HEK293 (cell line): ENCODE results near the gene FILIP1L.

Source experiments
- CTCF ChIA-PET: fragments of 350-600 bp; formaldehyde crosslinking; extraction: SDS; loops from one replicate; lab custom pipeline; 2021; ENCODE audit warnings: antibody characterized with exemption; lab: Yijun Ruan, JAX
- POLR2A ChIA-PET: fragments of 300-600 bp; formaldehyde crosslinking; extraction: SDS; loops from one replicate; lab custom pipeline; 2020; ENCODE audit warnings: antibody characterized with exemption, inconsistent platforms; lab: Yijun Ruan, JAX
- H3K27ac ChIP-seq: fragments of 200-500 bp; sonication (Bioruptor generic); 2 replicates; pipeline ENCODE4 v1.5.1; 2014; ENCODE audit warnings: low read depth, low read length, control low read depth, inconsistent platforms; ENCODE audit errors: extremely low read depth
- H3K36me3 ChIP-seq, 2 experiments: fragments of 200-500 bp in 1 of 2; sonication (Bioruptor generic) in 1 of 2; 1 replicate in 1 of 2; 2 replicates in 1 of 2; pipeline ENCODE4 v1.5.1; 2014 to 2017; ENCODE audit warnings: inconsistent platforms in 2 of 2, low read length in 2 of 2; ENCODE audit not compliant: control insufficient read depth in 2 of 2, insufficient read depth in 1 of 2
- H3K4me1 ChIP-seq: fragments of 200-500 bp; sonication (Bioruptor generic); 2 replicates; pipeline ENCODE4 v1.5.1; 2014; ENCODE audit warnings: mild to moderate bottlenecking, low read length, inconsistent platforms; ENCODE audit not compliant: control insufficient read depth, insufficient read depth
- H3K4me3 ChIP-seq: 2 replicates; pipeline ENCODE4 v1.5.1; 2011; ENCODE audit warnings: low read depth, mild to moderate bottlenecking, control low read depth, low read length, moderate library complexity
- H3K9me3 ChIP-seq: fragments of 200-500 bp; sonication (Bioruptor generic); 2 replicates; pipeline ENCODE4 v1.5.1; 2014; ENCODE audit warnings: low read depth, low read length, inconsistent platforms; ENCODE audit not compliant: control insufficient read depth, insufficient read depth
- FEZF1 ChIP-seq: fragments of 450-650 bp; formaldehyde crosslinking; IDR thresholded peaks from 2 replicates; pipeline ENCODE4 v1.5.1; 2016; ENCODE audit warnings: missing biosample characterization, missing genetic modification characterization
- HOXC10 ChIP-seq: sonication (generic); formaldehyde crosslinking; IDR thresholded peaks from 2 replicates; pipeline ENCODE4 v1.8.1; 2023; ENCODE audit warnings: mild to moderate bottlenecking, missing genetic modification reagents
- PBX3 ChIP-seq: sonication (generic); formaldehyde crosslinking; IDR thresholded peaks from 2 replicates; pipeline ENCODE4 v1.8.1; 2022; ENCODE audit warnings: mild to moderate bottlenecking, moderate library complexity, missing genetic modification reagents
- PRDM1 ChIP-seq: fragments of 450-650 bp; formaldehyde crosslinking; IDR thresholded peaks from 2 replicates; pipeline ENCODE4; 2016; ENCODE audit warnings: missing biosample characterization, missing genetic modification characterization
- SP2 ChIP-seq: fragments of 450-650 bp; formaldehyde crosslinking; IDR thresholded peaks from 2 replicates; pipeline ENCODE4 v1.5.1; 2016; ENCODE audit warnings: missing biosample characterization, missing genetic modification characterization
- SP7 ChIP-seq: fragments of 450-650 bp; formaldehyde crosslinking; IDR thresholded peaks from 2 replicates; pipeline ENCODE4 v1.5.1; 2016; ENCODE audit warnings: missing biosample characterization, missing genetic modification characterization
- YY1 ChIP-seq: fragments of 450-650 bp; formaldehyde crosslinking; IDR thresholded peaks from 2 replicates; pipeline ENCODE4 v1.5.1; 2018; ENCODE audit warnings: missing biosample characterization, missing genetic modification characterization
- ZNF223 ChIP-seq: fragments of 450-650 bp; formaldehyde crosslinking; IDR thresholded peaks from 2 replicates; pipeline ENCODE4 v1.5.1; 2016; ENCODE audit warnings: missing biosample characterization, missing genetic modification characterization
- ZNF391 ChIP-seq: fragments of 450-650 bp; formaldehyde crosslinking; IDR thresholded peaks from 2 replicates; pipeline ENCODE4 v1.5.1; 2016; ENCODE audit warnings: low read depth, missing biosample characterization, missing genetic modification characterization, borderline replicate concordance
- ZNF416 ChIP-seq: fragments of 450-650 bp; formaldehyde crosslinking; IDR thresholded peaks from 2 replicates; pipeline ENCODE4 v1.5.1; 2016; ENCODE audit warnings: missing biosample characterization, missing genetic modification characterization
- ZNF585B ChIP-seq: fragments of 450-650 bp; formaldehyde crosslinking; IDR thresholded peaks from 2 replicates; pipeline ENCODE4 v1.5.1; 2016; ENCODE audit warnings: missing biosample characterization, missing genetic modification characterization
- ZNF623 ChIP-seq: fragments of 450-650 bp; formaldehyde crosslinking; IDR thresholded peaks from 2 replicates; pipeline ENCODE4 v1.5.1; 2016; ENCODE audit warnings: missing biosample characterization, missing genetic modification characterization
- ZNF624 ChIP-seq: fragments of 450-650 bp; formaldehyde crosslinking; IDR thresholded peaks from 2 replicates; pipeline ENCODE4 v1.5.1; 2017; ENCODE audit warnings: missing biosample characterization, missing genetic modification characterization
- ZNF670 ChIP-seq: fragments of 450-650 bp; formaldehyde crosslinking; IDR thresholded peaks from 2 replicates; pipeline ENCODE4 v1.5.1; 2016; ENCODE audit warnings: missing biosample characterization, missing genetic modification characterization, low read depth
- ZNF768 ChIP-seq: fragments of 450-650 bp; formaldehyde crosslinking; IDR thresholded peaks from 2 replicates; pipeline ENCODE4 v1.5.1; 2018; ENCODE audit warnings: missing biosample characterization, mild to moderate bottlenecking, missing genetic modification characterization
- TF ChIP-seq, protein P1 (sequence below): fragments of 450-650 bp; formaldehyde crosslinking; IDR thresholded peaks from 2 replicates; pipeline ENCODE4 v1.5.1; 2017; ENCODE audit warnings: missing biosample characterization, missing genetic modification characterization
- TF ChIP-seq, protein P2 (sequence below): fragments of 450-650 bp; formaldehyde crosslinking; IDR thresholded peaks from 2 replicates; pipeline ENCODE4 v1.5.1; 2016; ENCODE audit warnings: missing biosample characterization, missing genetic modification characterization
- TF ChIP-seq, protein P3 (sequence below): fragments of 450-650 bp; formaldehyde crosslinking; IDR thresholded peaks from 2 replicates; pipeline ENCODE4 v1.5.1; 2016; ENCODE audit warnings: missing biosample characterization, missing genetic modification characterization
- TF ChIP-seq, protein P4 (sequence below): fragments of 450-650 bp; formaldehyde crosslinking; IDR thresholded peaks from 2 replicates; pipeline ENCODE4 v1.5.1; 2016; ENCODE audit warnings: missing biosample characterization, missing genetic modification characterization

Gene FILIP1L

DNA sequence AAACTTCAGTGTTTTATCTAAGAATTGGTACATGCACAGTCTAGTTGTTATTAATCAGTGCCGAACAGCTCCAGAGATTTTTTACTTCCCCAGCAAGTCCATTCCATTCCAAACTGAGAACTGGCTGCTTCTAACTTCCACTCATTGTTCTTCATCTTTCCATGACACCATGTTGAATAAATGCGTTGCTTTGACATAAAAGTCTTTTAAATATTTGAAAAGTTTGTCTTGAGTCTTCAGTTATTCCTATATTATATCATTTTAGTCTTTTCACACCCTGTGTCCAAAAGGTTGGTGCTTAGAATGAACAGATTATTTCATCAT, 231.2 kb downstream of the FILIP1L start:
- H3K4me1 ChIP-seq: no peaks in the 10 kb centered on the region
- TF ChIP-seq PBX3 (CRISPR knock-in tag): no peak
- TF ChIP-seq ZNF391: no peak
- TF ChIP-seq, protein P1, sequence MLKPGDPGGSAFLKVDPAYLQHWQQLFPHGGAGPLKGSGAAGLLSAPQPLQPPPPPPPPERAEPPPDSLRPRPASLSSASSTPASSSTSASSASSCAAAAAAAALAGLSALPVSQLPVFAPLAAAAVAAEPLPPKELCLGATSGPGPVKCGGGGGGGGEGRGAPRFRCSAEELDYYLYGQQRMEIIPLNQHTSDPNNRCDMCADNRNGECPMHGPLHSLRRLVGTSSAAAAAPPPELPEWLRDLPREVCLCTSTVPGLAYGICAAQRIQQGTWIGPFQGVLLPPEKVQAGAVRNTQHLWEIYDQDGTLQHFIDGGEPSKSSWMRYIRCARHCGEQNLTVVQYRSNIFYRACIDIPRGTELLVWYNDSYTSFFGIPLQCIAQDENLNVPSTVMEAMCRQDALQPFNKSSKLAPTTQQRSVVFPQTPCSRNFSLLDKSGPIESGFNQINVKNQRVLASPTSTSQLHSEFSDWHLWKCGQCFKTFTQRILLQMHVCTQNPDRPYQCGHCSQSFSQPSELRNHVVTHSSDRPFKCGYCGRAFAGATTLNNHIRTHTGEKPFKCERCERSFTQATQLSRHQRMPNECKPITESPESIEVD (tag by site-specific recombination): no peak
- no peak for TF ChIP-seq YY1 (tag by site-specific recombination)
- no peaks in the 10 kb centered on the region for H3K9me3 ChIP-seq
- no peak overlapping the region for H3K4me3 ChIP-seq
- CTCF ChIA-PET: no interaction called here
- no peaks in the 10 kb centered on the region for H3K36me3 ChIP-seq
- H3K27ac ChIP-seq: no peak overlapping the region
- POLR2A ChIA-PET: no interaction called here

DNA sequence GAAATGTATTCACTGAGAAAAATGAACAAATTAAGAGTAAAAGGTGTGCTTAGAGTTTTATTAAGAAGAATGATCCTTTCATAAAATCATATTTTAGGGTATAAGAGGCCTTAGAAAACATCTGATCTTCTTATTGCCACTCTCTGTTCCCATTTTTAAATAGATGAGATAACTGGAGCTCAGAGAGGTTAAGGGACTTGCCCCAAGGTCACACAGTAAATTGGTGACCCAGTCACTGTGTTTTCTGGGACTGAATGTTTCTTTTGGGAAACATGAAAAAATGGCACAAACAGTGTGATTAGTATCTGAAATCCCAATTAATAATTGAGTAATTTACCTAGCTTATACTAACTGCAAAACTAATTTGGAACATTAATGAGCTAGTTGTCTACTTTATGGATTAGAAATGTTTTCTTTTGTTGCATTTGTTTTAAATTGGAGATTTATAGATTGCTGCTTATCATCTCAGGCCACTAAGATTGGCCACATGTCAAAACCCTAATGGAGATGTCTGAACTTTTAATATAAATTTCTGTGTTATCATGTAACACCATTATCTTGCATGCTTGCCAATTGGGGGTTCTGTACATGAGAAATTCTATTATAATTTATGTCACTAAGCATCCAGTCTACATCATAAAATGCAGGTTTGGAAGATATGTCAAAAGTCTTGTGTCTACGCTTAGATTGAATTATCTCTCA, 231.7 kb downstream of the FILIP1L start:
- ChIA-PET POLR2A (no interaction called here), CTCF (interaction anchor here (0.9 kb wide), 1 partner anchor 11 kb away, joined by 3 read pairs; no protein-coding TSS in a partner anchor)
- no peak overlapping the region for H3K4me3 ChIP-seq

GRCh38 chr3:99881121-99881524, 233.2 kb downstream of the FILIP1L start:
- no peak overlapping the region for H3K4me3 ChIP-seq
- TF ChIP-seq SP2 (tag by site-specific recombination) (no peak), HOXC10 (CRISPR knock-in tag) (no peak), ZNF623 (no peak), ZNF670 (tag by site-specific recombination) (no peak), FEZF1 (tag by site-specific recombination) (no peak), PRDM1 (no peak), ZNF416 (tag by site-specific recombination) (no peak)
- TF ChIP-seq, protein P2, sequence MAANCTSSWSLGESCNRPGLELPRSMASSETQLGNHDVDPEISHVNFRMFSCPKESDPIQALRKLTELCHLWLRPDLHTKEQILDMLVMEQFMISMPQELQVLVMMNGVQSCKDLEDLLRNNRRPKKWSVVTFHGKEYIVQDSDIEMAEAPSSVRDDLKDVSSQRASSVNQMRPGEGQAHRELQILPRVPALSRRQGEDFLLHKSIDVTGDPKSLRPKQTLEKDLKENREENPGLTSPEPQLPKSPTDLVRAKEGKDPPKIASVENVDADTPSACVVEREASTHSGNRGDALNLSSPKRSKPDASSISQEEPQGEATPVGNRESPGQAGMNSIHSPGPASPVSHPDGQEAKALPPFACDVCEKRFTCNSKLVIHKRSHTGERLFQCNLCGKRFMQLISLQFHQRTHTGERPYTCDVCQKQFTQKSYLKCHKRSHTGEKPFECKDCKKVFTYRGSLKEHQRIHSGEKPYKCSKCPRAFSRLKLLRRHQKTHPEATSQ (tag by site-specific recombination): no peak
- TF ChIP-seq, protein P3, sequence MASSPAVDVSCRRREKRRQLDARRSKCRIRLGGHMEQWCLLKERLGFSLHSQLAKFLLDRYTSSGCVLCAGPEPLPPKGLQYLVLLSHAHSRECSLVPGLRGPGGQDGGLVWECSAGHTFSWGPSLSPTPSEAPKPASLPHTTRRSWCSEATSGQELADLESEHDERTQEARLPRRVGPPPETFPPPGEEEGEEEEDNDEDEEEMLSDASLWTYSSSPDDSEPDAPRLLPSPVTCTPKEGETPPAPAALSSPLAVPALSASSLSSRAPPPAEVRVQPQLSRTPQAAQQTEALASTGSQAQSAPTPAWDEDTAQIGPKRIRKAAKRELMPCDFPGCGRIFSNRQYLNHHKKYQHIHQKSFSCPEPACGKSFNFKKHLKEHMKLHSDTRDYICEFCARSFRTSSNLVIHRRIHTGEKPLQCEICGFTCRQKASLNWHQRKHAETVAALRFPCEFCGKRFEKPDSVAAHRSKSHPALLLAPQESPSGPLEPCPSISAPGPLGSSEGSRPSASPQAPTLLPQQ (tag by site-specific recombination): no peak
- no peak overlapping the region for H3K27ac ChIP-seq
- no peaks in the 10 kb centered on the region for H3K36me3 ChIP-seq
- no peaks in the 10 kb centered on the region for H3K9me3 ChIP-seq
- no peaks in the 10 kb centered on the region for H3K4me1 ChIP-seq
- CTCF ChIA-PET: no interaction called here
- POLR2A ChIA-PET: no interaction called here

More for the DNA sequence above, 231.7 kb downstream of the FILIP1L start:
- H3K36me3 ChIP-seq: no peaks in the 10 kb centered on the region
- no peaks in the 10 kb centered on the region for H3K9me3 ChIP-seq
- H3K4me1 ChIP-seq: no peaks in the 10 kb centered on the region
- no peak overlapping the region for H3K27ac ChIP-seq
- TF ChIP-seq ZNF585B (tag by site-specific recombination) (no peak), ZNF624 (tag by site-specific recombination) (no peak), ZNF768 (tag by site-specific recombination) (peak; percentile 83), SP7 (tag by site-specific recombination) (no peak), ZNF223 (tag by site-specific recombination) (no peak)
- TF ChIP-seq, protein P4, sequence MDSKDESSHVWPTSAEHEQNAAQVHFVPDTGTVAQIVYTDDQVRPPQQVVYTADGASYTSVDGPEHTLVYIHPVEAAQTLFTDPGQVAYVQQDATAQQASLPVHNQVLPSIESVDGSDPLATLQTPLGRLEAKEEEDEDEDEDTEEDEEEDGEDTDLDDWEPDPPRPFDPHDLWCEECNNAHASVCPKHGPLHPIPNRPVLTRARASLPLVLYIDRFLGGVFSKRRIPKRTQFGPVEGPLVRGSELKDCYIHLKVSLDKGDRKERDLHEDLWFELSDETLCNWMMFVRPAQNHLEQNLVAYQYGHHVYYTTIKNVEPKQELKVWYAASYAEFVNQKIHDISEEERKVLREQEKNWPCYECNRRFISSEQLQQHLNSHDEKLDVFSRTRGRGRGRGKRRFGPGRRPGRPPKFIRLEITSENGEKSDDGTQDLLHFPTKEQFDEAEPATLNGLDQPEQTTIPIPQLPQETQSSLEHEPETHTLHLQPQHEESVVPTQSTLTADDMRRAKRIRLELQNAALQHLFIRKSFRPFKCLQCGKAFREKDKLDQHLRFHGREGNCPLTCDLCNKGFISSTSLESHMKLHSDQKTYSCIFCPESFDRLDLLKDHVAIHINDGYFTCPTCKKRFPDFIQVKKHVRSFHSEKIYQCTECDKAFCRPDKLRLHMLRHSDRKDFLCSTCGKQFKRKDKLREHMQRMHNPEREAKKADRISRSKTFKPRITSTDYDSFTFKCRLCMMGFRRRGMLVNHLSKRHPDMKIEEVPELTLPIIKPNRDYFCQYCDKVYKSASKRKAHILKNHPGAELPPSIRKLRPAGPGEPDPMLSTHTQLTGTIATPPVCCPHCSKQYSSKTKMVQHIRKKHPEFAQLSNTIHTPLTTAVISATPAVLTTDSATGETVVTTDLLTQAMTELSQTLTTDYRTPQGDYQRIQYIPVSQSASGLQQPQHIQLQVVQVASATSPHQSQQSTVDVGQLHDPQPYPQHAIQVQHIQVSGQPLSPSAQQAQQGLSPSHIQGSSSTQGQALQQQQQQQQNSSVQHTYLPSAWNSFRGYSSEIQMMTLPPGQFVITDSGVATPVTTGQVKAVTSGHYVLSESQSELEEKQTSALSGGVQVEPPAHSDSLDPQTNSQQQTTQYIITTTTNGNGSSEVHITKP (tag by site-specific recombination): no peak
